Measurements from ENCODE around the gene ARSI. TPM values are rescaled to one million over a fixed set of nuclear protein-coding genes. Genes with fewer than 3 reads are reported as not detected.

The ARSI gene
- polyA plus RNA-seq, 1 of the 3 experiments (the other 2 are of a cell fraction): 0.20 TPM

DNA sequence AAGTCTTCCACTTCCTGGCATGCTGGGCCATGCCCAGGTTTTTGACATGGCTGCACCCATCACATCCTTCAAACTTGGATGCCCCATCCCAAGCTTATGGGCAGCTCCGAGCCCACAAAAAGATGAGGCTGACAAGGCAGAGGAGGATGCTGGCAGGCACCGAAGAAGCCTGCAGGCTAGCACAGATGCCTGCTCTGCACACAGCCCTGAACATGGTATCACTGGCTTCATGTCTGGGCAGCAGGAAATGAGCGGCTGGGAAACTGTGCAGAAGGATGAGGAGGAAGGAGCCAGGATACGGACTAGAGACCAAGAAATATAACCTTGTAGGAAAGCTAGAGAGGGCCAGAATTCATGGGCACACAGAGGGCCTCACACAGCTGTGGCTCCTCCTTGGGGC, 27.9 kb downstream of the ARSI start (continued):
- TF ChIP-seq, protein P1, sequence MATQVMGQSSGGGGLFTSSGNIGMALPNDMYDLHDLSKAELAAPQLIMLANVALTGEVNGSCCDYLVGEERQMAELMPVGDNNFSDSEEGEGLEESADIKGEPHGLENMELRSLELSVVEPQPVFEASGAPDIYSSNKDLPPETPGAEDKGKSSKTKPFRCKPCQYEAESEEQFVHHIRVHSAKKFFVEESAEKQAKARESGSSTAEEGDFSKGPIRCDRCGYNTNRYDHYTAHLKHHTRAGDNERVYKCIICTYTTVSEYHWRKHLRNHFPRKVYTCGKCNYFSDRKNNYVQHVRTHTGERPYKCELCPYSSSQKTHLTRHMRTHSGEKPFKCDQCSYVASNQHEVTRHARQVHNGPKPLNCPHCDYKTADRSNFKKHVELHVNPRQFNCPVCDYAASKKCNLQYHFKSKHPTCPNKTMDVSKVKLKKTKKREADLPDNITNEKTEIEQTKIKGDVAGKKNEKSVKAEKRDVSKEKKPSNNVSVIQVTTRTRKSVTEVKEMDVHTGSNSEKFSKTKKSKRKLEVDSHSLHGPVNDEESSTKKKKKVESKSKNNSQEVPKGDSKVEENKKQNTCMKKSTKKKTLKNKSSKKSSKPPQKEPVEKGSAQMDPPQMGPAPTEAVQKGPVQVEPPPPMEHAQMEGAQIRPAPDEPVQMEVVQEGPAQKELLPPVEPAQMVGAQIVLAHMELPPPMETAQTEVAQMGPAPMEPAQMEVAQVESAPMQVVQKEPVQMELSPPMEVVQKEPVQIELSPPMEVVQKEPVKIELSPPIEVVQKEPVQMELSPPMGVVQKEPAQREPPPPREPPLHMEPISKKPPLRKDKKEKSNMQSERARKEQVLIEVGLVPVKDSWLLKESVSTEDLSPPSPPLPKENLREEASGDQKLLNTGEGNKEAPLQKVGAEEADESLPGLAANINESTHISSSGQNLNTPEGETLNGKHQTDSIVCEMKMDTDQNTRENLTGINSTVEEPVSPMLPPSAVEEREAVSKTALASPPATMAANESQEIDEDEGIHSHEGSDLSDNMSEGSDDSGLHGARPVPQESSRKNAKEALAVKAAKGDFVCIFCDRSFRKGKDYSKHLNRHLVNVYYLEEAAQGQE (IDR thresholded peaks at IDR 0.05; ENCODE audit: low read depth, low read length): no peak
- TF ChIP-seq TAF1 (IDR thresholded peaks at IDR 0.05; ENCODE audit: borderline replicate concordance, low read depth, low read length): no peak

DNA sequence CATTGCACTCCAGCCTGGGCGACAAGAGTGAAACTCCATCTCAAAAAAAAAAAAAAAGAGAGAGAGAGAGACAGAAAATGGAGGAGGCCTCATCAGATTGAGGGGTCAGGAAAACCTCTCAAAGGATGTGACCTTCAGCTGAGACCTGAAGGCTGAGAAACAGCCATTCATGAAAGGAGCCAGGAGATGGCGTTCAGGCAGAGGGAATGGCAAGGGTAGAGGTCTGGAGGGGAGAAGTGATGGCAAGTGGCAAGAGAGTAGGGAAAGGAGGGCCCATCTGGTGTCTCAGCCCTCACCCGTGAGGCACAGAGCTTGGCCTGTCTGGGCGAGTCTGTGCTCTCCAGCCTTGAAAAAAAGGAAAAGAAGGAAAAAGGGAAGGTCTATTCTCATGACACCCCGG, 30.2 kb downstream of the ARSI start:
- Histone ChIP-seq H3K9ac (no peak overlapping the region), H3K9me2 (no peaks in the 10 kb centered on the region), H3K79me2 (ENCODE audit: insufficient read depth) (no peaks in the 10 kb centered on the region), H3K4me3 (ENCODE audit: low read depth in 2 of 2, low read length in 1 of 2) (no peak overlapping the region), H3F3A (replicated peaks; ENCODE audit: insufficient read depth) (peaks cover 1% of the 10 kb centered on the region), H4K20me1 (ENCODE audit: insufficient read depth) (no peaks in the 10 kb centered on the region), H3K4me2 (no peak overlapping the region), H3K36me3 (replicated peaks in 1 of 2; ENCODE audit: control insufficient read depth in 1 of 2, insufficient read depth in 2 of 2, low read length in 1 of 2) (no peaks in the 10 kb centered on the region), H3K4me1 (ENCODE audit: control insufficient read depth in 1 of 2, insufficient read depth in 2 of 2, low read depth in 1 of 2, low read length in 1 of 2) (peaks cover 7 to 9% of the 10 kb centered on the region in 2 experiments; a peak in 3 of 4 replicates), H3K27ac (ENCODE audit: low read depth in 2 of 2, low read length in 1 of 2) (no peak overlapping the region), H3K9me3 (no peaks in the 10 kb centered on the region), H2AFZ (ENCODE audit: low read depth) (no peak overlapping the region), H3K27me3 (ENCODE audit: insufficient read depth) (no peaks in the 10 kb centered on the region)
- TF ChIP-seq MXI1 (IDR thresholded peaks at IDR 0.05; ENCODE audit: low read depth, low read length): no peak
- no peak for TF ChIP-seq RXRA (IDR thresholded peaks at IDR 0.05; ENCODE audit: borderline replicate concordance, low read depth)
- TF ChIP-seq, protein P2, sequence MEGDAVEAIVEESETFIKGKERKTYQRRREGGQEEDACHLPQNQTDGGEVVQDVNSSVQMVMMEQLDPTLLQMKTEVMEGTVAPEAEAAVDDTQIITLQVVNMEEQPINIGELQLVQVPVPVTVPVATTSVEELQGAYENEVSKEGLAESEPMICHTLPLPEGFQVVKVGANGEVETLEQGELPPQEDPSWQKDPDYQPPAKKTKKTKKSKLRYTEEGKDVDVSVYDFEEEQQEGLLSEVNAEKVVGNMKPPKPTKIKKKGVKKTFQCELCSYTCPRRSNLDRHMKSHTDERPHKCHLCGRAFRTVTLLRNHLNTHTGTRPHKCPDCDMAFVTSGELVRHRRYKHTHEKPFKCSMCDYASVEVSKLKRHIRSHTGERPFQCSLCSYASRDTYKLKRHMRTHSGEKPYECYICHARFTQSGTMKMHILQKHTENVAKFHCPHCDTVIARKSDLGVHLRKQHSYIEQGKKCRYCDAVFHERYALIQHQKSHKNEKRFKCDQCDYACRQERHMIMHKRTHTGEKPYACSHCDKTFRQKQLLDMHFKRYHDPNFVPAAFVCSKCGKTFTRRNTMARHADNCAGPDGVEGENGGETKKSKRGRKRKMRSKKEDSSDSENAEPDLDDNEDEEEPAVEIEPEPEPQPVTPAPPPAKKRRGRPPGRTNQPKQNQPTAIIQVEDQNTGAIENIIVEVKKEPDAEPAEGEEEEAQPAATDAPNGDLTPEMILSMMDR (IDR thresholded peaks at IDR 0.05): peak; percentile 64
- peak; percentile 88 for TF ChIP-seq RAD21 (IDR thresholded peaks at IDR 0.05; ENCODE audit: low read length)
- peak; percentile 92 for TF ChIP-seq SMC3 (IDR thresholded peaks at IDR 0.05; ENCODE audit: low read depth, low read length)
- no peak for TF ChIP-seq FOSL2 (IDR thresholded peaks at IDR 0.05; ENCODE audit: borderline replicate concordance, low read depth)
- no peak for TF ChIP-seq GATA2 (CRISPR knock-in tag; IDR thresholded peaks at IDR 0.05)
- CTCF ChIA-PET: interaction anchor here (0.6 to 11.8 kb wide), 24 partner anchors 10 to 574 kb away, joined by 3 to 109 read pairs (median 3); partner anchors contain the start of gene RPS14
- WGBS (ENCODE audit: low lambda C conversion rate): 62% methylated on average over 5 of the region's 5 CpGs
- POLR2A ChIA-PET: no interaction called here
- peak; percentile 67 for DNase-seq

DNA sequence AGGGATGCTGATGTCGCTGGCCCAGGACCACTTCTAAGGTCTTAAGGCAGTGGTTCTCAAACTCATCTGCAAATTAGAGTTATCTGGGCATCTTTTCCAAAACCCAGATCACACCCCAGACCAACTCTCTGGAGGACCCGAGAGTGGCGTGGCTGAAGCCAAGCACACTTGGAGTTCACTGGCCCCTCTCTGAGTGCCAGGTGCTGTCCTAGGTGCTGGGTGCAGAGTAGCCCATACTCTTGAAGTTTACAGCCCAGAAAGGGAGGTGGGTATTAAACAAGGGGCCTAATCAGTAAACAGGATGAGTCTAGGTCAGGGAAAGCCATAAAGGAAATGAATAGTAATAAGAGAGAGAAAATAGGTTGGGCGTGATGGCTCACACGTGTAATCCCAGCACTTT, 30.8 kb downstream of the ARSI start:
- H3K4me3 ChIP-seq (ENCODE audit: low read depth in 2 of 2, low read length in 1 of 2): no peak overlapping the region
- H3K9me2 ChIP-seq: no peaks in the 10 kb centered on the region
- no peaks in the 10 kb centered on the region for H3F3A ChIP-seq (replicated peaks; ENCODE audit: insufficient read depth)
- no peaks in the 10 kb centered on the region for H3K79me2 ChIP-seq (ENCODE audit: insufficient read depth)
- ChIA-PET CTCF (interaction anchor here (0.6 to 11.8 kb wide), 22 partner anchors 9 to 575 kb away, joined by 3 to 109 read pairs (median 3); partner anchors contain the start of gene RPS14), POLR2A (no interaction called here)
- no peaks in the 10 kb centered on the region for H3K36me3 ChIP-seq (replicated peaks in 1 of 2; ENCODE audit: control insufficient read depth in 1 of 2, insufficient read depth in 2 of 2, low read length in 1 of 2)
- no peaks in the 10 kb centered on the region for H3K27me3 ChIP-seq (ENCODE audit: insufficient read depth)
- H3K9me3 ChIP-seq: no peaks in the 10 kb centered on the region
- WGBS (ENCODE audit: low lambda C conversion rate): 94% methylated on average over 5 of the region's 5 CpGs
- TF ChIP-seq, protein P1 (IDR thresholded peaks at IDR 0.05; ENCODE audit: low read depth, low read length): peak; percentile 94
- TF ChIP-seq CHD2 (IDR thresholded peaks at IDR 0.05; ENCODE audit: low read length, partially characterized antibody): no peak
- no peak overlapping the region for H2AFZ ChIP-seq (ENCODE audit: low read depth)
- H3K4me1 ChIP-seq (ENCODE audit: control insufficient read depth in 1 of 2, insufficient read depth in 2 of 2, low read depth in 1 of 2, low read length in 1 of 2): peaks cover 3 to 8% of the 10 kb centered on the region in 2 experiments; a peak in 2 of 4 replicates
- H3K4me2 ChIP-seq: no peak overlapping the region
- no peaks in the 10 kb centered on the region for H4K20me1 ChIP-seq (ENCODE audit: insufficient read depth)
- no peak overlapping the region for H3K27ac ChIP-seq (ENCODE audit: low read depth in 2 of 2, low read length in 1 of 2)
- H3K9ac ChIP-seq: no peak overlapping the region
- no peak for DNase-seq
